ENCODE measurements around the gene ATP5PO. TPM values are rescaled to one million over a fixed set of nuclear protein-coding genes. Genes with fewer than 3 reads are reported as not detected.

Gene ATP5PO
- total RNA-seq, 2 experiments from 2014 or later, result 210 to 227 TPM

- intact Hi-C loops (cut with micrococcal nuclease; ENCODE audit: unreplicated experiment), result no loop called here
- ChIA-PET CTCF (ENCODE audit: unreplicated experiment) (no interaction called here), POLR2A (no interaction called here)
- no peaks in the 10 kb centered on the region for H3K9me3 ChIP-seq (ENCODE audit: low read length)
- H3K9me2 ChIP-seq (ENCODE audit: insufficient read depth, low read length), result no peaks in the 10 kb centered on the region
- H3K36me3 ChIP-seq (ENCODE audit: insufficient read depth, low read length), result no peaks in the 10 kb centered on the region
- H2AFZ ChIP-seq (ENCODE audit: low read length), result no peak overlapping the region
- no TSS peak for BruUV-seq (replicated peaks)
- no peak overlapping the region for H3K4me3 ChIP-seq (ENCODE audit: low read depth, low read length, poor library complexity, severe bottlenecking)
- no peak for DNase-seq (ENCODE audit: low spot score)
- H3K4me2 ChIP-seq (ENCODE audit: low read length), result no peak overlapping the region
- H3K27ac ChIP-seq (ENCODE audit: low read depth, low read length, poor library complexity, severe bottlenecking), result no peak overlapping the region
- H4K20me1 ChIP-seq (ENCODE audit: insufficient read depth, low read length), result no peaks in the 10 kb centered on the region
- no peaks in the 10 kb centered on the region for H3K4me1 ChIP-seq (ENCODE audit: insufficient read depth, low read length, poor library complexity, severe bottlenecking)
- no peaks in the 10 kb centered on the region for H3K79me2 ChIP-seq (ENCODE audit: insufficient read depth, low read depth, low read length)
- TF ChIP-seq CTCF (conservative IDR thresholded peaks at IDR 0.05; ENCODE audit: low read length), result no peak
- TF ChIP-seq EZH2phosphoT487 (IDR thresholded peaks at IDR 0.05; ENCODE audit: borderline replicate concordance, low read depth, low read length), result no peak
These were observed 21.7 kb downstream of the ATP5PO start for GRCh38 chr21:33893917-33894316.

- no peaks in the 10 kb centered on the region for H3K9me3 ChIP-seq (ENCODE audit: low read length)
- no peak overlapping the region for H3K4me2 ChIP-seq (ENCODE audit: low read length)
- no peak overlapping the region for H3K4me3 ChIP-seq (ENCODE audit: low read depth, low read length, poor library complexity, severe bottlenecking)
- no peak overlapping the region for H2AFZ ChIP-seq (ENCODE audit: low read length)
- H3K27ac ChIP-seq (ENCODE audit: low read depth, low read length, poor library complexity, severe bottlenecking), result no peak overlapping the region
- ChIA-PET CTCF (ENCODE audit: unreplicated experiment) (interaction anchor here (0.8 kb wide), 1 partner anchor 91 kb away, joined by 3 read pairs; no protein-coding TSS in a partner anchor), POLR2A (interaction anchor here (0.8 kb wide), 1 partner anchor 23 kb away, joined by 3 read pairs; no protein-coding TSS in a partner anchor)
- TF ChIP-seq CTCF (conservative IDR thresholded peaks at IDR 0.05; ENCODE audit: low read length), result peak; percentile 23; the same call in 1 of the 2 replicates
- no peak for TF ChIP-seq EZH2phosphoT487 (IDR thresholded peaks at IDR 0.05; ENCODE audit: borderline replicate concordance, low read depth, low read length)
- no peaks in the 10 kb centered on the region for H3K36me3 ChIP-seq (ENCODE audit: insufficient read depth, low read length)
- peak; percentile 9 for DNase-seq (ENCODE audit: low spot score)
- H3K9me2 ChIP-seq (ENCODE audit: insufficient read depth, low read length), result no peaks in the 10 kb centered on the region
- no peaks in the 10 kb centered on the region for H3K4me1 ChIP-seq (ENCODE audit: insufficient read depth, low read length, poor library complexity, severe bottlenecking)
- H3K79me2 ChIP-seq (ENCODE audit: insufficient read depth, low read depth, low read length), result no peaks in the 10 kb centered on the region
- intact Hi-C loops (cut with micrococcal nuclease; ENCODE audit: unreplicated experiment), result no loop called here
- H4K20me1 ChIP-seq (ENCODE audit: insufficient read depth, low read length), result no peaks in the 10 kb centered on the region
- BruUV-seq (replicated peaks), result no TSS peak
These were observed 22.8 kb downstream of the ATP5PO start for GRCh38 chr21:33892853-33893252.

- H2AFZ ChIP-seq (ENCODE audit: low read length), result no peak overlapping the region
- H3K36me3 ChIP-seq (ENCODE audit: insufficient read depth, low read length), result no peaks in the 10 kb centered on the region
- POLR2A ChIA-PET, result no interaction called here
- no peak for TF ChIP-seq EZH2phosphoT487 (IDR thresholded peaks at IDR 0.05; ENCODE audit: borderline replicate concordance, low read depth, low read length)
- no peak overlapping the region for H3K4me3 ChIP-seq (ENCODE audit: low read depth, low read length, poor library complexity, severe bottlenecking)
- H3K4me2 ChIP-seq (ENCODE audit: low read length), result no peak overlapping the region
- H4K20me1 ChIP-seq (ENCODE audit: insufficient read depth, low read length), result no peaks in the 10 kb centered on the region
- no peak overlapping the region for H3K27ac ChIP-seq (ENCODE audit: low read depth, low read length, poor library complexity, severe bottlenecking)
- intact Hi-C loops (cut with micrococcal nuclease; ENCODE audit: unreplicated experiment), result no loop called here
- H3K9me3 ChIP-seq (ENCODE audit: low read length), result no peaks in the 10 kb centered on the region
- no peaks in the 10 kb centered on the region for H3K79me2 ChIP-seq (ENCODE audit: insufficient read depth, low read depth, low read length)
- no peaks in the 10 kb centered on the region for H3K9me2 ChIP-seq (ENCODE audit: insufficient read depth, low read length)
- CTCF ChIA-PET (ENCODE audit: unreplicated experiment), result no interaction called here
- no peak for DNase-seq (ENCODE audit: low spot score)
- no peaks in the 10 kb centered on the region for H3K4me1 ChIP-seq (ENCODE audit: insufficient read depth, low read length, poor library complexity, severe bottlenecking)
- BruUV-seq (replicated peaks), result no TSS peak
These were observed 25.4 kb downstream of the ATP5PO start for GRCh38 chr21:33890187-33890586.

All from OCI-LY7 (cell line).